Fibroblast of skin of scalp (primary cell): ENCODE measurements around the gene MESD.

Experiments used
- DNase-seq: peaks from one replicate; pipeline ENCODE4 v3.0.0-alpha.2; 2013

The MESD gene

GRCh38 chr15:81014446-81015093, 25.0 kb upstream of the MESD start:
- DNase-seq: no peak

GRCh38 chr15:81013396-81013929, 23.8 kb upstream of the MESD start:
- DNase-seq: no peak

DNA sequence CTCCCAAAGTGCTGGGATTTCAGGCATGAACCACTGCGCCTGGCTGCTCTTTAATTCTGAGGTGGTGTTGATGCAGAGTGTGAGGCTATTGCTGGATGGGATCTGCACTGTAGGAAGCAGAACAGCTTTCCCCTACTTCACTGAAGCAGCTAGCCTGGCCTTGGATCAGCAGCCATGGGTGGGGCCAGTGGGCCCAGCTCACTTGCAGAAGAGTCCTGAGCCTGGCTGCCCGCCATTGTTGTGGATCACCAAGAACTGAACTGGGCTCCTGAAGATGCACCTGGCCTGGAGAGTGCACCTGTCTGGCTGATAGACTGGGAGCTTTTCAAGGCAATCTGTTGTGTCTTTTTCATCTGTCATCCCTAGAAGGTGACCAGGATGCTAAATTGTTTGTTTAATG, 23.0 kb upstream of the MESD start:
- no peak for DNase-seq

DNA sequence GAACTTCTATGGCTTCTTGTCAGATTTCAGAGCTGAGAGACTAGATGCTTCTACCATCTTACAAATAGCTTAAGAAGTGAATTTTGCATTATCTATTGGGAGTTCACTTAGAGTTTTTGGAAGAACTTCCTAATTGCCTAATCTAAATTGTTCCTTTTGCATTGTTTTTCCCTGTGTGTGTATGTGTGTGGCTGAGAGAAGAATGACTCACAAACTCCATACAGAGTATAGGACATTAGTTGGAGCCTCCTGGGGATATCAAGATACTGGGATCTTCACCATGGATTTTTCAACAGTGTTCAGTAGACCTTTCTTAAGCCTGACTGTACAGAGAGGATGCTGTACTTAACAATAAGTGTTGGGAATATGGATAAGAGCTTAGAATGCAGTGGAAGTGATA, 22.0 kb upstream of the MESD start:
- DNase-seq: peak; percentile 52

DNA sequence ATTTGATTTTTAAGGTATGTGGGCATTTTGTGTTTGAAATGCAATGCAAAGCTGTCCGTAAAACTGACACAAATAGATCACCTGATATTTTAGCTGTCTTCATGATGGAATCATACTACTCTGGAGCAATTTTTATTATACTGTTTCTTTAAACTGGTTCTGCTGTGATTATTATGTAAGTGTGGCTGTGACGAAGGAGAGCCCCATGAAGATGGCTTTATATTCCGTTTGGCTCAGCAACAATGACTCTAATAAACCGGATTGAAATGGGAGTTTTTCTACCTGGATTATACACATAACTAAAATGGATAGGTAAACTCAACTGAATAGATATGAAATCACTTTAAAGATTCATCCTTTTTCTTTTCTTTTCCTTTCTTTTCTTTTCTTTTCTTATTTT, 20.5 kb upstream of the MESD start:
- no peak for DNase-seq

DNA sequence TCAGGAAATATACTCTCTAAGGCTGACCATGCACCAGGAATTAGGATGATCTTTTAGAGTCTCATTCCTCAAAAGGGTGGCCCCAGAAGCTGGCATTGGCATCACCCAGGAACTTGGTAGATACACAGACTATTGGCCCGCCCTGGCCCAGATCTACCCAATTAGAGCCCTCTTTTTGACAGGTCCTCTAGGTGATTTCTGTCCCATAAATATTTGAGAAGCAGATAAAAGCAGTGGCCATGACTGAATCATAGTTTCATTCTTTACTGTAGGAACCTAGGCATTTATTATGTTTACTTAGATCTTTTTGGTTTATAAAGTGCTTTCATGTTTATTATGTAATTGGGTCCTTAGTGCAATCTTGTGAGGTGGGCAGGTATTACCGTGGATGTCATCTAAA, 18.7 kb upstream of the MESD start:
- DNase-seq: no peak

DNA sequence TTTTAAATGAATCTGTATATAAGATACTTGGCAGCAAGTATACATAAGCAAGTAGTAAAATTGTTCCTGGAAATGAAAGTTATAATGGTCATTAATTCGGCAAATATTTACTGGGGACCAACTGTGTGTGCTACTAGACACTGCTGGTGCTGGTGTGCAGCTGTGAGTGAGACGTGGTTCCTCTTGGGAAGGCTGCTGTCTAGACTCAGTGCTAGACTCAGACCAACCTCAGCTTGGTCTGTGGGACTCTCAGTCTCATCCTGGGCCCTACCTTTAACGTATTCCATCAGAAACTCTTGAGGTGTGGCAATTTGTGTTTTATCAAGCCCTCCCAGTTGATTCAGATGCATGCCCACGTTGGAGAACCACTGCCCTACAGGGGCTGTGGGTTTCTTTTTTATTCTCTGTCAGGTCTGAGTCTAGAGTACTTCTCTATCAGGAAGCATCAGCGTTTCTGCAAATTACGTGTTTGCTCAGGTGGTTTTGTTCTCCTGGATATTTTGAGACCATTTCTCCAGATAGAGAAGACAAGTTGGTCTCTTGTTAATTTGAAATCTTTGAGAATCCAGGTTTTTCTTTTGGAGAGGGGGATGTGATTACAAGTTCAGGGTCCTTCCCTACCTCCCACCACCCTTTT, 17.9 kb upstream of the MESD start:
- DNase-seq: no peak

DNA sequence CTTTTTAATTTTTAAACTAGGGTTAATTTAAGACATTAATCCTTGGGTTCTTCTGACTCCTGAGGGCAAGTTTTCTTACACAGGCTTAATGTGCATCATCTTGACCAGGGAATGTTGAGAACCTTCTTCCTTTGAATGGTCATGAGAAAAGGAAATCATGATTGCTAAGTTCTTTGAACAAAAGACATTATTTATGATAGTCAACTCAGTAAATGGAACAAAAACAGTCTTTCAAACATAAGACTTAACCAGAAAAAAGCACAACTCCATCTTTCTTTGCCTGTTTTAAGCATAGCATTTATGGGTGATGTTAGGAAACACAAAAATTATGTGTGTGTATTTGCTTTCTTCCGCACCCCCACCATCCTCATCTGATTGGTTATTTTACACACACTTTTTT, 16.5 kb upstream of the MESD start:
- DNase-seq: no peak

DNA sequence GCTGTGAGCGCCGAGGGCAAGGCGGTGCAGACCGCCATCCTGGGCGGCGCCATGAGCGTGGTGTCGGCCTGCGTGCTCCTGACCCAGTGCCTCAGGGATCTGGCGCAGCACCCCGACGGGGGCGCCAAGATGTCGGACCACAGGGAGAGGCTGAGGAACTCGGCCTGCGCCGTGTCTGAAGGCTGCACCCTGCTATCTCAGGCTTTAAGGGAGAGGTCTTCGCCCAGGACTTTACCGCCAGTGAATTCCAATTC, 13.4 kb upstream of the MESD start:
- no peak for DNase-seq

GRCh38 chr15:81002331-81003096, 12.9 kb upstream of the MESD start:
- DNase-seq: peak; percentile 32

- no peak for DNase-seq
These were observed 12.4 kb upstream of the MESD start for GRCh38 chr15:81002009-81002330.

DNA sequence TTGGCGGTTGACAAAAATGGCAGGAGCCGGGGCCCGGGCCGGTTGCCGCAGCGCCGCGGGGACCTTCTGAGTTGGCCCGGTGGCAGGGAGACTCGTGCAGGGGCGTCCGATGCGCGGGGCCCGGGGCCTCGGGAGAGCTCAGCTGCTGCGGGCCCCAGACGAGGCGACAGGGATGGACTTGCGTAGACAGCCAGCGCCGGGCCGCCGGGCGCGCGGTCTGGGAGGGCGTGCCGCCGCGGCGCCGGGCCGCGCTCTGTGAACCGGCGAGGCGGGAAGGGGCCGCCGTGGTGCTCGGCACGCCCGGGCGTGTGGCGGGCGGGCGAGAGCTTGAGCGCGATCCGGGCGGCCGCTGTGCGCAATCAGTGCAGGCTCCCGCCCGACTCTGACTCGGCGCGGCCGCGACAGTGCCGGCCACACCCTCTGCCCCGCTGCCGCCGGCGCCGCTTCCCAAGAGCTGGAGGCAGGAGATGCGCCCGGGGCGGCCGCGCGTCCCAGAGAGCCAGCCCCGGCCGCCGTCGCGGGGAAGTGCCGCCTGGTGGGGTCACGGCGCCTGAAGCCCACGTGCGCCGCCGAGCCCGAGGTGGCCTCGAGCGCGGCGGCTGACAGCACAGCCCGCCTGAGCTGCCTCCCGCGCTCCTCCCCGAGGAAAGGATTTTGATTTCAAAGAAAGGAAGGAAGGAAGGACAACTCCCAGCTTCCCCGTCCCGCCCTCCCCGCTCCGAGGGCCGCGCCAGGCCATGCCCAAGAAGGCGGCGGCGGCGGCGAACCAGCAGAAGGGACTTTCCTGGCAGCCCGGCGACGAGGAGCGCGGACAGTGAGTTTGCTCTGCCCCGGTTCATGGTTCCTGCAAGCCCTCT, 11.8 kb upstream of the MESD start:
- peak; percentile 56 for DNase-seq

DNA sequence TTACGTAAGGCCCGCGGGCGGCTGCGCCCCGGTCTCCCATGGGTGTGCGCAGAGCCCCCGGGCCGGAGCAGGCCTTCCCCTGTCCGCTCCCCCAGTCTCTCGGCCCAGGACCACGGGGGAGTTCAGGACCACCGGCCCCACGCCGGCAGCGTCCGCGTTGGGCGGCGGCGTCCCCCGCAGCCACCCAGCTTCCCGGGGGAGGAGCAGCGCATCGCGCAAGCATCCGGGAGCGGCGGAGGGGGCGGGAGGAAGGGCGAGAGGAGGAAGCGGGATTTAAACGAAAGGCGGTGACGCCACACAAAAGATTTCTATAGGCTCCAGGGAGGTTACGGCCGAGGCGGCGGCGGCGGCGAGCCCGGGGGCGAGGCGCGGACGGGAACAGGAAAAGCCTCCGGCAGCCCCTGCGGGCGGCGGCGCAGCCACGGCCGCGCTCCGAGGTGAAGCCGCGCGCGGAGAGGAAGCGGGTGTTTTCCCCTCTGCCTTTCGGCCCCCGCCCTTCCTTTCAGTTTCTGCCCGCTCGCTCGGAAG, 11.1 kb upstream of the MESD start, which contains the start of gene TLNRD1:
Gene TLNRD1, plus strand, starts transcription at position 300 of the 528 bp plus-strand sequence. CDS start 1,349 bp downstream, outside the sequence.
- peak; percentile 95 for DNase-seq

- no peak for DNase-seq
These were observed 10.6 kb upstream of the MESD start for GRCh38 chr15:81000144-81000623.

GRCh38 chr15:80999623-81000036, 10.0 kb upstream of the MESD start:
- DNase-seq: no peak

DNA sequence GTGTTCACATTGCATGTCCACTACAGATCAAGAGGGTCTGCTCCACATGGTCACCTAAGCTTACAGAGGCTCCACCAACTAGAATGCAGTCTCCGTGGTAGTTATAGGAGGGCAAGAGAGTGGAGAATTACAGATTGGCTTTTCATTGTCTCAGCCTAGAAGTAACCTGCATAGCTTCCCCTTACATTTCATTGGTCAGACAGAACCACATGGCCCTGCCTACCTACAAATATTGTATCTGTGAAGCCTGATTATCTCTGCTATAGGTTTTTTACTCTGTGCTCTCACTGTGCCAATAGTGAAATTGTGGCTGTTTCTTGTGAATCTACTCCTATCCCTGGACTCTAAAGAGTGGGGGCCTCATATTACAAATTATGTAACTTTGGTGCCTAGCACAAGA, 8.6 kb upstream of the MESD start:
- no peak for DNase-seq

GRCh38 chr15:80997692-80998091, 8.1 kb upstream of the MESD start:
- DNase-seq: peak; percentile 46

GRCh38 chr15:80996247-80996646, 6.6 kb upstream of the MESD start:
- no peak for DNase-seq

- no peak for DNase-seq
These were observed 2.8 kb upstream of the MESD start for GRCh38 chr15:80992441-80992840.

DNA sequence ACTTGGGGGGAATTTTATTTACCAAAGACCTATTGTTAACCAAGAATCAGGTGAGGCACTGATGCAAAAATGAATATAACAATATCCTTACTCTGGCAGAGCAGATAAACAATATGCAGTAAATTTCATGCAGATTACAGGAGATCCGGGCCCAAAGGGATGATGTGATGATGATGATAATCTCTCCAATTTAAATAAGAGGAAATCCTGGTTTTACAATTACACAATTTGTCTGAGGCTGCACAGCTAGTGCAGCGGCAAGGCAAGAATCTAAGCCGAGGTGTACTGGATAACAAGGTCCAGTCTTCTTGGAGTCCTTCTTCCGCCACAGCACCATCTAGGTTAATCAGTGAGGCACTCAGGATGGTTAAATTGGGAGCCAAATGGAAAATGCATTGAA, 2.4 kb upstream of the MESD start:
- DNase-seq: no peak

DNA sequence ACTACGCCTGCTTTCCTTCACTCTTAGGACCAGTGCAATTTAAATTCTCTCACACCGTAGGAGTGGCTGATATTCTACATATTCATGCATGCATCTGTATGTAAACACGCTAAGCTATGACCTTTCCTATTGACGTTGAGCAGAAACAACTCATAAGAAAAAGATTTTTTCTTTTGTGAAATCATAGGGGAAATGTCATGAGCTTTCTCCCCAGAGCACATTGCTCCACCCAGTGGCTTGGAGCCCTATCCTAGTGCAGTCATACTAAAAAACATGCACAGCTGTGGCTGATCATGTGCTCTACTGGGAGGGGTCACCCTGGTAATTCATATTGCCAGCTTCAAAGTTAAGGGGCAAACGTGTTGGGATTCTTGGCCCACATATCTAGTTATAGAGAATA, 1.8 kb upstream of the MESD start:
- DNase-seq: peak; percentile 67

DNA sequence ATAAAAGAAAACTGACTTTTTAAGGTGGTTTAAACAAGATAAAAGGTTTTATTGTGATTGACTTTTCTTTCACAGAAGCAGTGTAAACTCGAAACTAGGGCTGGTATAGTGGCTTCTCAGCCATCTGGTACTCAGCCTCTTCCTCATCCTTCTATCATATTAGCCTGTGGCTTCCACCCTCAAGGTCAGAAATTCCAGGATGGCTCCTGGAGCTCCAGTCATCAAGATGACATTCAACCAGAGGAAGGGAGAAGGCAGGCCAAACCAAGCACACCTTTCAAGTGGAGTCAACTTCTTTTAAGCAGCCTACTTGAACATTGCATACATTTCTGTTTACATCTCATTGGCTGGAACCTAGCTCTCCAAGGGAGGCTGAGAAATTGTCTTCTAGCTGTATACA, 1.3 kb upstream of the MESD start:
- no peak for DNase-seq

DNA sequence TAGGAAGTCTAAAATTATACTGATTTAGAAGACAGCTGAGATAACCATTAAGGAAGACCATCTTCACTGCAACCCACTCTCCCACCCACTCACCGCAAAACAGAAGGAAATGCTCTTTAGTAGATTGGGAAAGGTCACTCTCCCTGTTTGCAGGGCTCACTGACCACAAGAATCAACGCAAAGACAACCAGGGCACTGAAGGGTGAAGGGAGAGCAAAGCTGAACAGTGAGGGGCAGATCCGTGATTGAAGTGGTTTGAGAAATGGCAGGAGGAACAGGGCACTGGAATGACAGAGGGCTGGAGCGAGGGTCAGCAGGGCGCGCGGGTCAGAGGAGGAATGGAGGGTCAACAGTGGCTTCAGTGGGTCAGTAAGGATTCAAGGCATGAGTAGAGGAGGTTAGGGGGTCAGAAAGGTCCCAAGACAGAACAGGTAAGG, 520 bp downstream of the MESD start:
- no peak for DNase-seq
